ENCODE data around the gene DDX20.

- TF ChIP-seq SIN3A (IDR thresholded peaks at IDR 0.05; ENCODE audit: borderline replicate concordance, insufficient read depth, low read length) = no peak
- TF ChIP-seq POLR2AphosphoS5 (IDR thresholded peaks at IDR 0.05; ENCODE audit: low read depth, low read length) = no peak
- TF ChIP-seq FOXP2 (optimal IDR thresholded peaks at IDR 0.05; ENCODE audit: borderline replicate concordance, extremely low read depth, extremely low read length, insufficient read depth) = no peak
These were observed 21.2 kb downstream of the DDX20 start for GRCh38 chr1:111776861-111777260.
